HG02763 (cell line): ENCODE results near the gene PNPLA3.
A peak's percentile ranks its signal among the peaks of the same experiment; 100 is the strongest.

Experiments
- ATAC-seq: cut with Tn5 transposase; IDR thresholded peaks from one replicate; pipeline ENCODE4 v1.9.1; 2021; ENCODE audit warnings: mild to moderate bottlenecking, moderate library complexity; ENCODE audit not compliant: unreplicated experiment

PNPLA3 gene

DNA sequence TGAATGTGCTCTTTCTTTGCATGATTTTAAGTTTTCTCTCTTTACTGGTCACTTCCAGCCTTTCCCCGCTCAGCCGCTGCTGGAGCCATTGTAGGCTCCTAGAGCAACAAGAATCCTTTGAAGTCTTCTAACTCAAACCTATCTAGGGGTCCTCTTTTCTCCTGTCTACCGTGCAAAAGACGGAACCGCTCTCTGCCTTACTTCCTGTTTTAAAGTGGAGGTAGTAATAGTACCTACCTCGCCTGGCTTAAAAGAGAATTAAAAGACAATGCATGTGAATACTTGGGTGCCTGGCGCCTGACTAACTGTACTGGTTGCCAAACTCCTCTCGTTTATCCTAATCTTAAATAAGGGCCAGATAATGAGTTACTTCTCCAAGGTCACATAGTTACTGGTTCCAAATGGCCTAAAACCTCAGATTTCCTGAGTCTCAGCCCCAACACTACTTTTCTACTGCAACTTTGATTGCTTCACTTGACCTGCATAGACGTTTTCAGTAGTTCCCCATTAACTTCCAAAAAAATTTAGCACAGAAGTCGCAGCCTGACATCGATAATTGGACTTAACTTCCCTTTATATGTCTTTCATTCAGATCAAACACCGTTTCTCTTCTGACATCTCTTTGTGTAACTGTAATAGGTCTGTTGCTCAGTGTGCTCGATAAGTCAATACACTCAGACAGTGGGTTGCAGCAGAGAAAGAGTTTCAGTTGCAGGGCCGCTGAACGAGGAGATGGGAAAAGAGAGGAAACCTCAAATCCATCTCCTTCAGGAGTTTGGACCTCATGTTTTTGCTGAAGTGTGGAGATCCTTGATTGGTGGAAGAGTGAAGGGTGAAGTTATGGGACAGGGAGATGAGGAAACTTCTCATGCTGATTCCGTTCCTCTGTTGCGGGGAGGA is 32.5 kb downstream of the PNPLA3 start:
- peak; percentile 14 for ATAC-seq

- no peak for ATAC-seq
These were observed 33.3 kb downstream of the PNPLA3 start for GRCh38 chr22:43956805-43957463.

DNA sequence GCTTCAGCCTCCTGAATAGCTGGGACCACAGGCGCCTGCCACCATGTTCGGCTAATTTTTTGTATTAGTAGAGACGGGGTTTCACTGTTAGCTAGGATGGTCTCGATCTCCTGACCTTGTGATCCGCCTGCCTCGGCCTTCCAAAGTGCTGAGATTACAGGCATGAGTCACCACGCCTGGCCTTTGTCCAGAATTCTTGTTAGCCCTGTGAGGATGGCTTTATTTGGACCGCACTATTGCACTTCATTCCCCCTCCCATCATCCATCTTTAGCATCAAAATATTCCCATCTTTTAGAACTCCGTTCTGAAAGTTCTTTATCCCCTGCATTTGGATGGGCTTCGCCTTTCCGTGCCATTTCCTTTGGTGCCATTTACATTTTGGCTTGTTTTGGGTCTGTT is 34.3 kb downstream of the PNPLA3 start:
- no peak for ATAC-seq

DNA sequence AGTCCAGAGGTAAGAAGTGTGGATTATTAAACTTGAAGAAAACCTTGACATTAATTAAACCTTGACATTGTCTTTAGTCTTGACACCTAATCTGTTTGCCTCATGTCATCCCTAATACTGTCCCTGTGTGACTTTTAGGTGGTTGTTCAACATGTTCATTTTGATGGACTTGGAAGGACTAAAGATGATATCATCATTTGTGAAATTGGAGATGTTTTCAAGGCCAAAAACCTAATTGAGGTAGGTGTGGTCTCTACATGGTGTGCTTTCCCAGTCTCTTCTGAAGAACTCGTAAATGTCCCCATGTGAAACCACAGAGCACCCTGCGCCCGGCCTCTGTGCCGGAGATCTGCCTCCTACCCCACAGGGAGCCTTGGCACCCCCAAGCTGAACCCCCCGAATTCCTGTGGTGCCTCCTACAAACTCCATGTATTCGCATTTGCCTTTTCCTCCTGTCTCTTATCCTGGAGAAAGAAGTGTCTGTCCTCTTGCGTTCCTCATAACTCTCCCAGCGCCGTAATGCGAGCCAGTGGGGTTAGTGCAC is 40.8 kb downstream of the PNPLA3 start:
- ATAC-seq = no peak

GRCh38 chr22:43967069-43967468 is 43.5 kb downstream of the PNPLA3 start:
- ATAC-seq = no peak

- ATAC-seq = no peak
These were observed 45.0 kb downstream of the PNPLA3 start for GRCh38 chr22:43968614-43969013.

- no peak for ATAC-seq
These were observed 45.6 kb downstream of the PNPLA3 start for GRCh38 chr22:43969021-43969878.

- no peak for ATAC-seq
These were observed 46.6 kb downstream of the PNPLA3 start for GRCh38 chr22:43969989-43970755.

DNA sequence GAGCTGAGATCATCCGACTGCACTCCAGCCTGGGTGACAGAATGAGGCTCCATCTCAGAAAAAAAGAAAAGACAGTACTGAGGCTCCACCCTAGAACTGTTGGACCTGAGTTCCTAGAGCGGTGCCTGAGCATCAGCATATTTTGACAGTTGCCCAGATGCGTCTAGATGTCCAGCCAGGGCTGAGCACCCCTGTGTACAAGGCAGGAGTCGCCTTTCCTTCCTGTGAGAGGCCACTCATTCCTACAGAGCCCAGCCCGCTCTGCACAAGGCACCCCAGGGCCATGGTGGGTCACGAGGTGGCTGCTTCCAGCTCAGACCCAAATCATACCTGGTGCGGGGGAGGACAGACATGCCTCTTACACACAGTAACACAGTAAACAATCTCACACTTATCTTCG is 47.5 kb downstream of the PNPLA3 start:
- ATAC-seq = no peak

DNA sequence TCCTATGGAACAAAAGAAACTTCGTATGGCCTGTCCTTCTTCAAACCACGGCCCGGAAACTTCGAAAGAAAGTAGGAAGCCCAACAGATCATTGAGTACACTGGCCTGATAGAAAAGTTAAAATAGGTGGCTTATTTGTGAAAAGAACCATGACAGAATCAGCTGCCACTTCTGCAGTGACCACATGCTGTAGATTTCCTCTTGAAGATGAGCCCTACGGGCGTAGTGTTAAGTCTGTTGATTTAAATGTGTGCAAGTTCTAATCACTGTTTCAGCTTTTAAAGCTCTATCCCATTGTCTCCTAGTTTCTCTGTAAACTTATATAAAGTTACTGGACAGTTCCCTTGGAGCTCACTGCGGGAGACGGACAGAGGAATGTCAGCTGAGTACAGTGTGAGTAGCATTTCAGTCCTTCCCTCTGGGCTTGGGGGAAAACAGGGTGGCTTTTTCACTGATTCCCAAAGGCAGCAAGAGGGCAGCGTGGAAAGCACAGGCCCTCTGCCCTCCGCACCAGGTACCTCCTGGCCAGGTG is 49.4 kb downstream of the PNPLA3 start:
- no peak for ATAC-seq

GRCh38 chr22:43974028-43974545 is 50.5 kb downstream of the PNPLA3 start:
- ATAC-seq = no peak

DNA sequence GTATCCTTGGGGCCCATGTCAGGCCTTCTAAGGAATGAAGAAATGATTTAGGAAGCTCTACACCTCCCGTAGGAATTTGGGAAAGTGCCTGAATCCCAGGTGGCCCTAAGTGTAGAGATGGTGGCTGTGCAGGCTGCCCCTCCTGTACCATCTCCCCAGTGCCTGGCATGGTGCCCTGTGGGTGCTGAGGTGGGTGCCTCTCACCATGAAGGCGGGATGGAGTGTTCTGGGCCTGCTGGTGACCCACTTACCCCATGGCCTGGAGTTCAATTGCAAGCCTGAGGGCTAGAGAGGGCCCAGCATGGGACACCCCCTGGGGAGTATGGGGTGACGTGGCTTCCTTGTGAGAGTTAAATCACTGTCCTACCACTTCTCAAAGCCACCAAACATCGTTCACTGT is 51.4 kb downstream of the PNPLA3 start:
- no peak for ATAC-seq

DNA sequence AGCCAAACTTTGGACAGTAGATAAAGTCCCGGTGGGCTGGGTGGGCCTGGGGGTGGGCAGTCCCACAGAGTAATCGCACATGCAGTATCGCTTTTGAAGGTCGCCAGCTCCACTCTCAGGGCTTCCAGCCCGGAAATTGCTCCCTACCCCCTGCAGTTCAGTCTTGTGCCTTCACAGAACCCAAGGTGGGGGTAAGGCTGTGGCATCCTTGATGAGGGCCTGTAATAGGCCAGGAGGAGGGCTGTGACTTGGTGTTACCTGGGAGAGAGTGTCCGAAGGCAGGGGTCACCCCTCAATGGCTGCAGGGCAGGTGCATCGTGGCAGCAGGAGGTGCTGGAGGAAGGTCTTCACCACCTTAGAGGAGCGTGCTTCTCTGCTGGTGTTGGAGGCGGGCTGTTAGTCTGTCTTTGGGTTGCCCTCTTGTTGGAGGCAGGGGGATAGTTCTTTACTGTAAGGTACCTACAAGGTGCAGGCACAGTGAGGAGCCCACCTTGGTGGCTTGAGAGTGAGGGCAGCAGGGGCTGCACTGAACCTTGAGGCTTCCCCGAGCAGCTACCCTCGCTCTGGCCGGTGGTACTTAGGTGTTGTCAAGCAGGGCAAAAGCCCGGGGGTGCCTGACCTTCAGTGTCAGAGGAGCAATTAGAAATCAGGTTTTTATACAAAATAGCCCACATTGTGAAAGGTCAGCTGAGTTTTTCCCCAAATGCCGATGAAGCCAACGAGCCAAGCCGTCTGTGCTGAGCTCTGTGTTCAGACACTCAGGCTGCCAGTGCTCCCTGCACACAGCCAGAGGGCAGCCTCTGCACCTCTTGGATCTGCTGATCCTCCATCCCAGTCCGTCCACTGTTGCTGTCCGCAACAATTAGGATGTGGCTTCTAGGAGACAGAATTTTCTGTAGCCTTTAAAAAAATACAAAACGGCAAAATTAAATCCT is 53.5 kb downstream of the PNPLA3 start:
- no peak for ATAC-seq

- no peak for ATAC-seq
These were observed 55.0 kb downstream of the PNPLA3 start for GRCh38 chr22:43978558-43978957.

GRCh38 chr22:43980579-43980978 is 57.0 kb downstream of the PNPLA3 start:
- ATAC-seq = no peak

DNA sequence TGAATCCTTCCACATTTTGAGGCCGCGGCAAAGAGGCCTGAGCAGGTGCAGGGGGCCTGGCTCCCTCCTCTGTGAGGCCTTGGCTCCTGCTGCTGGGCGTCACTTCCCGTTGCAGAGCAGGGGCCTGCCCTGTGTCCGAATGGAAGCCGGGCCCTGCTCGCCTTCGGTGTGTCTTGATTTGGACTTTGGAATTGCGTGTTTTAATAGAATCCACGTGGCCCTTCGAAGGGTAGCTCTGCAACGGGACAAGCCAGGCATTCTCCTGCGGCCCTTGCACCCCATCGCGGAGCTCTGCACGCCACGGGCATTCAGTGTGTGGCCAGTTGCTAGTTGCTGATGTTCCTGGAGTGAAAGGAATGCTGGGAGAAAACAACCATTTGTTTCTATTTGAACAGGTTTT is 57.4 kb downstream of the PNPLA3 start:
- ATAC-seq = no peak

GRCh38 chr22:43983808-43984207 is 60.2 kb downstream of the PNPLA3 start:
- no peak for ATAC-seq

- no peak for ATAC-seq
These were observed 61.9 kb downstream of the PNPLA3 start for GRCh38 chr22:43985532-43985931.
